MM.1S (cell line): Measurements from ENCODE around the gene FANCC.

ENCODE experiments used
- EZH2 ChIP-seq: fragments of 300-600 bp; sonication (generic); optimal IDR thresholded peaks from 2 replicates; pipeline ENCODE3; 2017; ENCODE audit warnings: low read depth, mild to moderate bottlenecking, antibody characterized with exemption, low read length, mixed read lengths
- EZH2phosphoT487 ChIP-seq: fragments of 300-600 bp; sonication (generic); IDR thresholded peaks from 2 replicates; pipeline ENCODE4 v1.6.1; 2018; ENCODE audit warnings: antibody characterized with exemption, low read length
- TF ChIP-seq, protein P1 (sequence below): fragments of 300-600 bp; sonication (generic); IDR thresholded peaks from 2 replicates; pipeline ENCODE4 v1.5.1; 2016; ENCODE audit warnings: antibody characterized with exemption, low read length, mixed read lengths

- TF ChIP-seq, protein P1, sequence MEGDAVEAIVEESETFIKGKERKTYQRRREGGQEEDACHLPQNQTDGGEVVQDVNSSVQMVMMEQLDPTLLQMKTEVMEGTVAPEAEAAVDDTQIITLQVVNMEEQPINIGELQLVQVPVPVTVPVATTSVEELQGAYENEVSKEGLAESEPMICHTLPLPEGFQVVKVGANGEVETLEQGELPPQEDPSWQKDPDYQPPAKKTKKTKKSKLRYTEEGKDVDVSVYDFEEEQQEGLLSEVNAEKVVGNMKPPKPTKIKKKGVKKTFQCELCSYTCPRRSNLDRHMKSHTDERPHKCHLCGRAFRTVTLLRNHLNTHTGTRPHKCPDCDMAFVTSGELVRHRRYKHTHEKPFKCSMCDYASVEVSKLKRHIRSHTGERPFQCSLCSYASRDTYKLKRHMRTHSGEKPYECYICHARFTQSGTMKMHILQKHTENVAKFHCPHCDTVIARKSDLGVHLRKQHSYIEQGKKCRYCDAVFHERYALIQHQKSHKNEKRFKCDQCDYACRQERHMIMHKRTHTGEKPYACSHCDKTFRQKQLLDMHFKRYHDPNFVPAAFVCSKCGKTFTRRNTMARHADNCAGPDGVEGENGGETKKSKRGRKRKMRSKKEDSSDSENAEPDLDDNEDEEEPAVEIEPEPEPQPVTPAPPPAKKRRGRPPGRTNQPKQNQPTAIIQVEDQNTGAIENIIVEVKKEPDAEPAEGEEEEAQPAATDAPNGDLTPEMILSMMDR = no peak
- no peak for TF ChIP-seq EZH2
- TF ChIP-seq EZH2phosphoT487 = no peak
Measured at GRCh38 chr9:95061916-95062595, 255.5 kb downstream of the FANCC start.
